Parathyroid adenoma (tissue), 2 donors: ENCODE results near the gene NLRP1.

Experiments
- H2AFZ ChIP-seq: fragments of 300-600 bp; sonication (generic); one replicate; pipeline ENCODE4 v1.7.0; 2017; ENCODE audit warnings: antibody characterized with exemption, mild to moderate bottlenecking
- H3K27ac ChIP-seq: fragments of 300-600 bp; sonication (generic); one replicate; pipeline ENCODE4 v1.7.0; 2017
- H3K27me3 ChIP-seq: fragments of 300-600 bp; sonication (generic); one replicate; pipeline ENCODE4 v1.7.0; 2017; ENCODE audit warnings: low read length; ENCODE audit not compliant: control insufficient read depth, insufficient read depth
- H3K36me3 ChIP-seq: fragments of 300-600 bp; sonication (generic); one replicate; pipeline ENCODE4 v1.7.0; 2017; ENCODE audit warnings: low read length; ENCODE audit not compliant: control insufficient read depth, insufficient read depth
- H3K4me1 ChIP-seq: fragments of 300-600 bp; sonication (generic); one replicate; pipeline ENCODE4 v1.7.0; 2017; ENCODE audit warnings: control low read depth
- H3K4me2 ChIP-seq: fragments of 300-600 bp; sonication (generic); one replicate; pipeline ENCODE4 v1.7.0; 2017; ENCODE audit warnings: low read length
- H3K4me3 ChIP-seq: fragments of 300-600 bp; sonication (generic); one replicate; pipeline ENCODE4 v1.7.0; 2017; ENCODE audit warnings: low read depth, low read length
- H3K79me2 ChIP-seq: fragments of 300-600 bp; sonication (generic); one replicate; pipeline ENCODE4 v1.7.0; 2017; ENCODE audit warnings: control low read depth
- H3K9ac ChIP-seq: fragments of 300-600 bp; sonication (generic); one replicate; pipeline ENCODE4 v1.7.0; 2017; ENCODE audit warnings: mild to moderate bottlenecking
- H3K9me3 ChIP-seq: fragments of 300-600 bp; sonication (generic); one replicate; pipeline ENCODE4 v1.7.0; 2017; ENCODE audit warnings: low read length; ENCODE audit not compliant: control insufficient read depth
- TF ChIP-seq, protein P1 (sequence below): fragments of 300-600 bp; sonication (generic); IDR thresholded peaks from one replicate; pipeline ENCODE4 v1.7.0; 2017; ENCODE audit warnings: antibody characterized with exemption, mild to moderate bottlenecking
- donor health status: primary hyperparathyroidism.

The NLRP1 gene

DNA sequence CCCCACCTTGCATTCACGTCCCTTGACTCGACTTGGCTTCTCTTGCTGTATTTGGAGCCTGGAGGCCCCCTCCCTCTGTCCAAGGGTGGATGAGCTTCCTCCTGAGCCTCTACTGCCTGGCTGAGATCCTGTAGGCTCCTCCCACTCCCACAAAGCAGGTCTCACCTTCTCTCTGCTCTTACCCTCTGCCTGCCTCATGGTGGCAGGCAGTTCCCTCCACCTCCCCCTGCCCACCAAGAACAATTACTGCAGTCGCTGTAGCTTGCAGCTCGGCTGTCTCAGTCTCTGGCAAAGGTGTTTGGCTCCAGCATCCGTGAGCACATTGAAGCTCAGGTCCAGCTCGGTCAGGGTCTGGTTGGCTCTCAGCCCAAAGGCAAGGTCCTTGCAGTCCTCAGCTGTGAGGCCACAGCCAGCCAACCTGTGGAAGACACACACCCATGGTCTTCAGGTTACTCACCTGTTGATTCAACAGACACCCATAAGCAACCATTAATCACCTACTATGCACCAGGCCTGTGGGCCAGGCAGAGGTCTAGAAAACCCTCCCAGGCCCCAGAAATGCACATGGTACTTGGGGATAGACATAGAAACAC is 42.6 kb downstream of the NLRP1 start:
- no peak overlapping the region for H2AFZ ChIP-seq
- H3K9me3 ChIP-seq, result no peaks in the 10 kb centered on the region
- H3K79me2 ChIP-seq, result no peaks in the 10 kb centered on the region
- no peaks in the 10 kb centered on the region for H3K27me3 ChIP-seq
- no peak overlapping the region for H3K4me3 ChIP-seq
- H3K9ac ChIP-seq, result no peak overlapping the region
- H3K4me2 ChIP-seq, result no peak overlapping the region
- H3K4me1 ChIP-seq, result no peaks in the 10 kb centered on the region
- no peaks in the 10 kb centered on the region for H3K36me3 ChIP-seq
- TF ChIP-seq, protein P1, sequence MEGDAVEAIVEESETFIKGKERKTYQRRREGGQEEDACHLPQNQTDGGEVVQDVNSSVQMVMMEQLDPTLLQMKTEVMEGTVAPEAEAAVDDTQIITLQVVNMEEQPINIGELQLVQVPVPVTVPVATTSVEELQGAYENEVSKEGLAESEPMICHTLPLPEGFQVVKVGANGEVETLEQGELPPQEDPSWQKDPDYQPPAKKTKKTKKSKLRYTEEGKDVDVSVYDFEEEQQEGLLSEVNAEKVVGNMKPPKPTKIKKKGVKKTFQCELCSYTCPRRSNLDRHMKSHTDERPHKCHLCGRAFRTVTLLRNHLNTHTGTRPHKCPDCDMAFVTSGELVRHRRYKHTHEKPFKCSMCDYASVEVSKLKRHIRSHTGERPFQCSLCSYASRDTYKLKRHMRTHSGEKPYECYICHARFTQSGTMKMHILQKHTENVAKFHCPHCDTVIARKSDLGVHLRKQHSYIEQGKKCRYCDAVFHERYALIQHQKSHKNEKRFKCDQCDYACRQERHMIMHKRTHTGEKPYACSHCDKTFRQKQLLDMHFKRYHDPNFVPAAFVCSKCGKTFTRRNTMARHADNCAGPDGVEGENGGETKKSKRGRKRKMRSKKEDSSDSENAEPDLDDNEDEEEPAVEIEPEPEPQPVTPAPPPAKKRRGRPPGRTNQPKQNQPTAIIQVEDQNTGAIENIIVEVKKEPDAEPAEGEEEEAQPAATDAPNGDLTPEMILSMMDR, result no peak
- H3K27ac ChIP-seq, result no peak overlapping the region

DNA sequence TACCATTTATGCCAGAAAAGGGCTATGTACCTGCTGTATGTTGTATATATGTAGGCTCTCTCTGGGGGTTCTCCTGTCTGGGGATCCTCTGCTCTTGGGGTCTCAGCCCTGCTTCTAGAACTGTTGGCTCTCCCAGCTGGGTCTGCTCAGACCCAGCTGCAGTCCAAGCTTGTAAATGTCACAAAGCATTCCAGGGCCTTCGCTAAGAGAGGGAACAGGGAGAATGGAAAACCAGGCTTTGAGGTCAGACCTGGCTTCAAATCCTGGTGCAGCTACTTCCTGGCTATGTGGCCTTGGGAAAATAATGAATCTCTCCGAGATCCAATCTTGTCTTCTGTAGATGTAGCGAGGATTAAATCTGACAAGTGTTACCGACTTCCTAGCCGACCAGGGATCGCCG is 44.0 kb downstream of the NLRP1 start:
- H3K4me3 ChIP-seq, result no peak overlapping the region
- TF ChIP-seq, protein P1, result no peak
- no peaks in the 10 kb centered on the region for H3K9me3 ChIP-seq
- H3K36me3 ChIP-seq, result no peaks in the 10 kb centered on the region
- H3K27me3 ChIP-seq, result no peaks in the 10 kb centered on the region
- no peaks in the 10 kb centered on the region for H3K4me1 ChIP-seq
- H3K79me2 ChIP-seq, result no peaks in the 10 kb centered on the region
- H3K27ac ChIP-seq, result no peak overlapping the region
- no peak overlapping the region for H3K9ac ChIP-seq
- no peak overlapping the region for H3K4me2 ChIP-seq
- no peak overlapping the region for H2AFZ ChIP-seq

DNA sequence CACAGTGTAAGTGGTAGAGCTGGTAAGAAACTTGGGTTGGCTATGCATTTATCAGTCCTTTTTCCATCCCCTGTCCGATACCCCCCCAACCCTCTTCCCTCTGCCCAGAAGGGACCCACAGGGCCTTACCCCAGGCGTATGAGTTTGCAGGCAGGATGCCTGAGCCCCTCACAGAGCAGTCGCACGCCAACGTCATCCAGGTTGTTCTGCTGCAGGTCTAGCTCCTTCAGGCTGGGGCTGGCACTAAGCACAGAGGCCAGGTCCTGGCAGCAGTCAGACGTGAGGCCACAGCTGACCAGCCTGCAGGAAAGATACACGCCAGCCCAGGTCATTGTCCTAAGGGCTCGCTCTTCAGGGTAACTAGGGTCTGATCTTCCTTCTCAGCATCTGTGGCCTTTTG is 45.0 kb downstream of the NLRP1 start:
- no peak overlapping the region for H3K27ac ChIP-seq
- no peak overlapping the region for H2AFZ ChIP-seq
- no peaks in the 10 kb centered on the region for H3K27me3 ChIP-seq
- no peaks in the 10 kb centered on the region for H3K79me2 ChIP-seq
- no peaks in the 10 kb centered on the region for H3K9me3 ChIP-seq
- TF ChIP-seq, protein P1, result no peak
- H3K4me3 ChIP-seq, result no peak overlapping the region
- H3K36me3 ChIP-seq, result no peaks in the 10 kb centered on the region
- H3K9ac ChIP-seq, result no peak overlapping the region
- no peaks in the 10 kb centered on the region for H3K4me1 ChIP-seq
- no peak overlapping the region for H3K4me2 ChIP-seq

DNA sequence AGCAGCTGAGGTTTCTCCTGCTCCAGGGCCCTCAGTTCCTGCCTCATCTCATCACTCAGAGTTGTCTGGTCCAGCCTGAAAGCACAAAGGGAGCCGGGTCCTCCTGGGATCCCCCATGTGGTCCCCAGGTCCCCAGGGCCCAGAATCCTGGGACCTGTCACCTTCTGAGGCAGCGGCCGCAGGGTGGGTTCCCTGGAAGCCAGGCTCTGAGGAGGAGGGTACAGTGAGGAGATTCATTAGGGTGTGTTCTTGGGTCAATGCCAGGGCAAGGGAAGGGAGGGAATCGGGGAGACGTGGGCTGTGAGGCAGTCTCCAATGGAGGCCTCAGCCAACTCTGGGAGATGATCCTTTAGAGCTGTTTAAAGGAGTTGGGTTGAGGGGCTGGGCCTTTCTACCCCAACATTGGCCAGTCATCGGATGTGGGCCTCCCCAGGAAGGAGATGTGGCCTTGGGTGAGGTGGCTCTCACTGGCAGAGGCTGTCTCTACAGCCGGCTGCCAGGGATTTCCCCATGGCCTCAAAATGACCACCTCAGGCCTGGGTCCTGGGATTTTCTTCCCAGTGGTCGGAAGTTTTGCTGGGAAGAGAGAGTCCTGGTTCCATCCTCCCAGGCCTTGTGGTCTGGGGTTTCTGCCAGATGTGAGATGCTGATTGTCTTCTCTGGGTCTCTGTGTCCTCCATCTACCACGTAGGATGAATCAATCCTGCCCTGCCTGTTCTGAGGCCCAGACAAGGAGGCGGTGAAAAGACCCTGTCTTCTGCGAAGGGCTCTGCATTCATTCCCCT is 47.3 kb downstream of the NLRP1 start:
- H3K4me2 ChIP-seq, result no peak overlapping the region
- H3K27ac ChIP-seq, result no peak overlapping the region
- no peak overlapping the region for H3K9ac ChIP-seq
- no peaks in the 10 kb centered on the region for H3K27me3 ChIP-seq
- H3K4me1 ChIP-seq, result no peaks in the 10 kb centered on the region
- no peak overlapping the region for H3K4me3 ChIP-seq
- H3K36me3 ChIP-seq, result no peaks in the 10 kb centered on the region
- no peaks in the 10 kb centered on the region for H3K9me3 ChIP-seq
- no peaks in the 10 kb centered on the region for H3K79me2 ChIP-seq
- TF ChIP-seq, protein P1, result no peak
- H2AFZ ChIP-seq, result no peak overlapping the region

DNA sequence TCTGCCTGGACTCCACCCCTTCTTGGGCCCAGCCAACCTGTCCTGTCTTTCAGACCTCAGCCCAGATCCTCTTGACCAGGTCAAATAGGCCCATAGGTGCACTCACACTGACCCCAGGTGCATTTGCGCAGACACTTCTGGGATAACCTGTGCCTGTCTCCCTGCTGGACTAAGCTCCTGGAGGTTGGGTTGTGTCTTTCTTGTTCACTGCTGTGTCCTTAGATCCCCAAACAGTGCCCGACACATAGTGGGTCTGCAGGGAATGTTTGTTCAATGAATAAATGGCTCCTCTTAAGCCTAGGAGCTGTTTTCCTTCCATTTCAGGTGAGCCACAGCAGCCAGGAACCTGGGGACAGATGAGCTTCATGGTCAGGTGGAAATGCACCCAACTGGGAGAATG is 48.9 kb downstream of the NLRP1 start:
- Histone ChIP-seq H3K36me3 (no peaks in the 10 kb centered on the region), H3K4me2 (no peak overlapping the region), H3K27ac (no peak overlapping the region), H3K79me2 (no peaks in the 10 kb centered on the region), H3K4me3 (no peak overlapping the region), H3K9ac (no peak overlapping the region), H2AFZ (no peak overlapping the region), H3K4me1 (no peaks in the 10 kb centered on the region), H3K9me3 (no peaks in the 10 kb centered on the region), H3K27me3 (no peaks in the 10 kb centered on the region)
- TF ChIP-seq, protein P1, result no peak
